HG02970 (cell line): ENCODE results near the gene RNASEH2A.
A peak's percentile ranks its signal among the peaks of the same experiment; 100 is the strongest.

Experiments
- ATAC-seq: cut with Tn5 transposase; IDR thresholded peaks from one replicate; pipeline ENCODE4 v1.9.1; 2021; ENCODE audit warnings: mild to moderate bottlenecking, moderate library complexity, moderate number of reproducible peaks; ENCODE audit not compliant: unreplicated experiment, low FRiP score

Gene RNASEH2A

DNA sequence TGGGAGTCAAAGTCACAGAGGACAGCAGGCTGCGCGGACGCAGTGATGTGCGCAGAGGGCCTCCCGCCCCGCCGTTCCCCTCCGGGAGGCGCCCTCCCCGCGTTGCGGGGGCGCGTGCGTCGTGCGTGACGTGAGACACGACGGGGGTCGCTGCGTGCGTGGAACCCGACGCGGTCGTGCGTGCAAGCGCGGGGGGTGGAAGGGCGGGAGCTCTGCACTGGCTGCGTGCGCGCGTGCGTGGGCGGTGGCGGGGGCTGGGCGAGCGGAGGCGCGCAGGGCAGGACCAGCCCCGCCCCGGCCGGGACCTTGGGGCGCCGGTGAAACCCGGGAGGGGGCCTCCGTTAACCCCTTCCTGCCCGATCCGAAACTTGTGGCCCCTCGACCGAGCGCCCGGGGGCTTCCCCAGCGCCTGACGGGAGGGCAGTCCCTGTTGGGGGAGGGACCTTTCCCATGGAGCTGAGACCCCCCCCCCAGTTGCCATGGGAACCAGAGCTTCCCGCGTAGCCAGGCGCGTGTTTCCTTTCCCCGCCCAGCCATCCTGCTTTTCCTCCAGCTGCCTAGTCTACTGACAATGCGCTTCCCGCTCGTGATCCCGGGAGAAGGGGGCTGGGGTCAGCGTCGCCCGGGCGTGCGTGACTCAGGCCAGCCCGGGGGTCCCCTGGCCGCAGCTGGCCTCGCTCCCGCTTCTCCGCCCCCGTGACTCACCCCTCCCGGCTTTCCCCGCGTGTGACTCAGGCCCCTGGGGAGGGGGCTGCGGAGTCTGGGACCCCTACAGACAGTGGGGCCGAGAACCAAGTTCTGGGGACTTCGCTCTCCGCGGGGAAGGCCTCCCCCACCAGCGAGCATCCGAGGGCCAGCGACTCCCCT is 23.7 kb upstream of the RNASEH2A start:
- peak; percentile 38 for ATAC-seq

DNA sequence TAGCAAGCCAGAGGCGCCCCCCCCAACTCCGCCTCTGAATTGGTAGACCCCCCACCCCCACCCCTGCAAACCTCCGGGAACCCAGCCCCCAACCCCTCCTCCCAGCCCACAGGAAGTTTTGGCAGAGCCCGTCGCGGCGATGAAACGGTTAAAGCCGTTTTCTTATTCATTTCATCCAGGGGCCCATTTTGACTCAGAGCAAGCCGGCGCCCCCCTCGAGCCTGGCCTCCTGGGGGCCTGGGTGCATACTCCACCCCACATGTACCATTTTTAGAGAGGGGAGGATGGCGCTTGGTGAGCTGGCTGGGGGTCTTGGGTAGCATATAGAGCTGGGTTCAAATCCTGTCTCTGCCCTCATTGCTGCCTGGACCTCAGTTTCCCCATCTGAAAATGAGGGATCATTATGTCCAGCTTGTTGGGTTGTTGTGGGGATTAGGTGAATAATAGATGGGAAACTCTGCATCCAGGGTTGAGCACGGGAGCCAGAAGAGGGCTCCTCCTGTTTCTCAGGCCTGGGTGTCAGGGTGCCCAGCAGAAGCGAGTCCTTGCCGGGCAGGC is 23.0 kb upstream of the RNASEH2A start:
- no peak for ATAC-seq

DNA sequence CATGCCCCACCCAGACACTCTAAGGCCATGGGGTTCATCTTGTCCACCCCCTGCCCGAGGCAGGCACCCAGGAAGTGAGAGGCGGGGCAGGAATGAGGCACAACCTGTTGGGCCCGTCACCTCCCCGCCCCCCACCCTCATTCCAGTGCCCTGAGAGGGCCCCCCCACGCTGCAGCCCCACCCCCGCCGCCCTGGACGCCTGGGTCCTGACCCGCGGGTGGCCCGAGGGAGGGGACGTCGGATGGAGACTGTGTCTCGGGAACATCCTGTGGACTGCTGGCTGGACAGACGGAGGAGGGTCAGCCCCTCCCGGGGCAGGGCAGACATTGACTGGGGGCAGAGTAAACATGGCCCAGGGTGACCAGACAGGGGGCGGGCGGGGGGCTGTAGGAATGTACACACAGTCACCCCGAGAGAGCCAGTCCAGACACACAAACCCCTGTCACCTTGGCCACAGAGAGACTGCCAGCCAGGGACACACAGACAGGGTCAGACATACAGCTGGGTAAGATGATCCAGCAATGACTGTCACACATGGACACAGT is 22.5 kb upstream of the RNASEH2A start:
- ATAC-seq = no peak

DNA sequence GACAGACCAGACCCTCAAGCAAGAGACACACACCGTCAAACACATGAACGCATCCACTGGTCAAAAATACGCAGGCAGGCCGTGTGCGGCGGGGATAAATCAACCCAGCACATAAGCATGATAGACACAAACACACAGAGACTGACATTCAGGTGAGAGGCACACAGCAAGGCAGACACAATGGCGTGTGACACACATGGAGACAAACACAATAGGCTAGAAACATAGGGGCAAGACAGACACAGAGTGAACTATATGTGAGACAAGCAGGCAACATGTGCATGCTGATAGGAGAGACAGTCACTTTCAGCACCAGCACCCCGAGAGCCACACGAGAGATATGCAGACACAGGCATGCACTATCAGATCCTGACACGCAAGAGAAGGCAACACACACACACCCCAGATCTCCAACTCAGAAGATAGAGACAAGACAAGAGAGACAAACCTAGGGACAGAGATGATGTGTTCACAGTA is 22.0 kb upstream of the RNASEH2A start:
- no peak for ATAC-seq

DNA sequence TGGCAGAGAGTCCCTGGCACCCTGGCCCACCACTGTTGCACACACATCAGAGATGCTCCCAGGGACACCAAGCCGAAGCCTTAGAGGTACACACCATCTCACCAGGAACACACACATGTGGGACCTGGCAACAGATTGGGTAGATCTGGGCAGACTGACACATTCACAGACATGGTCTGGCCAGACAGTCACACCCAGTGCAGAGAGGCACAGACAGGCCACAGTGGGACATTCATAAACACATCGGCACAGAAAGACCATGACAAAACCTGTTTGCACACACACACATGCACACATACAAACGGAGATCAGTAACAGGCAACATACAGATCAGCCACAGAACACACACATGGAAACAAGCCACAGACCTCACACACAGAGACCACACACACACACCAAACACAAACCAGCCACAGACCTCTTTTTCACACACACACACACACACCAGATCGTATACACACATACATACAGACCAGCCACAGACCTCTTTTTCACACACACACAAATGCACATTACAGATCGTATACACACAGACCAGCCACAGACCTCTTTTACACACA is 21.4 kb upstream of the RNASEH2A start:
- ATAC-seq = no peak

DNA sequence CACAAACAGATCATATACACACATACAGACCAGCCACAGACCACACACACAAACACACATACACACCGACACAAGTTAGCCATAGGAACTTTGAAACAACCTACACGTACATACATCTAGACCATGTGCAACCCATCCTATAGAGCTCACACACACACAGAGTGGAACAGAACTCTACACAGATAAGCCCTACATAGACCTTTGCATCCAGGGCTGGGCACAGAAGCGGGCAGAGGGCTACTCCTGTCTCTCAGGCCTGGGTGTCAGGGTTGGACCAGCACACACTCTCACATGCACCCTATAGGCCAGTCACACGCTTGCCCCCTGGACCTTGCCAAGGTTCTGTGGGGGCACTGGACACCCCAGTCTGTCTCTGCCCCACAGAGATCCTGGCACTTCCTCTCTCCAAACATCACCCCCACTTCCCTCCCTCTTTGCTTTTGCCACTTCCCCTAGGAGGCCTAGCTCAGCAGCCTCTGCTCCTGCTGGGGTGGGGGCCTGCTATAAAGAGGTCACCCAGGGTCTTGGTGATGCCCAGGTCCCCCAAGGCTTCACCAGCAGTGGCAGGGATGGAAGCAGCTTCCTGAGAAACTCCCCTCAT is 20.9 kb upstream of the RNASEH2A start:
- no peak for ATAC-seq

DNA sequence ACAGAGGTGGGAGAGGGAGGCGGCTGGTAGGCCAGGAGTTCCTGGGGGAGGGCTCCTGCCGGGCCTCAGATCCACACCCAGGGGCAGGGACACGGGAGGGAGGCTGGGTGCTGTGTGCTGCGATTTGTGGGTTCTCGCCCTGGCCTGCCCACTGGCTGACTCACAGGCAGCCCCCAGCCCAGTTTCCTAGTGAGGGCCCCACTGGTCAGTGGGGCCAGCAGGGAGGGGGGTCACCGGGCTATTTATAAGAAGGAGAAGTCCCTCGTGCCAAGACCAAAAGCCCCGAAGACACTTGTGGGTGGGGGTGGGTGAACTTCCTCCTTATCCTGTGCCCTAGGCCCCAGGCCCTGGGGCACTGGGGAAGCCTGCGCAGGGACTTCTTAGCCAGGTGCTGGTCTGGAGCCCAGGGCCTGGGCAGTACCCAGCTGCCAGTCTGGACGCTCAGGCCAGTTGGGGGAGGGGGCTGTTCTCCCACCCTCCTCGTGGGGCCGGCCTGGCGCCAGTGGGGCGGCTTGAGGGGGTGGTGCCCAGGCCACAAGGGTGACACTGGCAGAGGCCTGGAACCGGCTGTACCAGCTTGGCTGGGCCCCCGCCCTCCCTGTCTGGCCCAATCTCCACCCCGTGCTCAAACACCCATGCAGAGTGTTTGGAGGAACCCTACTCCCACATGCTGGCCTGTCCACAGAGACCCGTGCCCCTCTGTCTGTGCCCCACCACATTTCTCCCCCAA is 20.1 kb upstream of the RNASEH2A start:
- no peak for ATAC-seq

DNA sequence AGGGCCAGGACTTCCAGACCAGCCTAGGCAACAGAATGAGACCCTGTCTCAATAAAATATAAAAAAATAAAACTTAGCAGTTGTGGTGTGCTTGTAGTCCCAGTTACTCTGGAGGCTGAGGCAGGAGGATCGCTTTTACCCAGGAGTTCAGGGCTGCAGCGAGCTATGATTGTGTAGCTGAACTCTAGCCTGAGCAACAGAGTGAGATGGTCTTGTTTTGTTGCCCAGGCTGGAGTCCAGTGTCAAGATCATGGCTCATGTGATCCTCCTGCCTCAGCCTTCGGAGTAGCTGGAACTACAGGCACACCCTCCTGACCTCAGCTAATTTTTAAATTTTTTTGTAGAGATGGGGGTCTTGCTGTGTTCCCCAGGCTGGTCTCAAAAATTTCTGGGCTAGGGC is 19.4 kb upstream of the RNASEH2A start:
- no peak for ATAC-seq

DNA sequence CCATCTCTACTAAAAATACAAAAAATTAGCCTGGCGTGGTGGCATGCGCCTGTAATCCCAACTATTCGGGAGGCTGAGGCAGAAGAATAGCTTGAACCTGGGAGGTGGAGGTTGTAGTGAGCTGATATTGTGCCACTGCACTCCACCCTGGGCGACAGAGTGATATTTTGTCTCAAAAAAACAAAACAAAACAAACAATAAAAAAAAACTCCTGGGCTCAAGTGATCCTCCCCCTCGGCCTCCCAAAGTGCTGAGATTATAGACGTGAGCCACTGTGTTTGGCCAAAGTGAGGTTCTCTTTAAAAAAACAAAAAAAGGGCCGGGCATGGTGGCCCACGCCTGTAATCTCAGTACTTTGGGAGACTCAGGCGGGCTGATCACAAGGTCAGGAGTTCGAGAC is 18.9 kb upstream of the RNASEH2A start:
- no peak for ATAC-seq

DNA sequence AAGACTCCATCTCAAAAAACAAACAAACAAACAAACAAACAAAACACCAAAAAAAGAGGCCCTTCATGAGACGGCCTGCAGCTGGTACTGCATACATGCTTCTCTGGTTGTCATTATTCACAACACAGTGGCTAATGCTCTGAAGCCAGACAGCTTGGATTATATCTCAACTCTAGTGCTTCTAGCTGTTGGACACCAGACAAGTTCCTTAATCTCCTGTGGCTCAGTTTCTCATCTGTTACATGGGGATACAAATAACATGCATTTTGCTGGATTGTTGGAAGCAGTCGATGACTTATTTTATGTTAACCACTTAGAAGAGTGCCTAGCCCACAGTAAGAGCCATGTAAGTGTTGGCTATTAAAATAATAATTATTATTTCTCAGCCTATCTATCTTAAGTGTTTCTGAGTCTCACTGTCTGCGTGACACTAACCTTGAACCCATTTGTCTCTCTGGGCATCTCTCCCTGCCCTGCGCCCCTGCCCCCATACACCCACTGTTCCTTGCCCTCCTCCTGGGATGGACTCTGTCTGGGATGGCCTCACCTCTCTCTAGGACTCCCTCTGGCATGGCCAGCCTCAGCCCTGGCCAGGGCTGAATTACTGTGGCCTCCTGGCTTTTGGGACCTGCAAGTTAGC is 18.2 kb upstream of the RNASEH2A start:
- no peak for ATAC-seq

DNA sequence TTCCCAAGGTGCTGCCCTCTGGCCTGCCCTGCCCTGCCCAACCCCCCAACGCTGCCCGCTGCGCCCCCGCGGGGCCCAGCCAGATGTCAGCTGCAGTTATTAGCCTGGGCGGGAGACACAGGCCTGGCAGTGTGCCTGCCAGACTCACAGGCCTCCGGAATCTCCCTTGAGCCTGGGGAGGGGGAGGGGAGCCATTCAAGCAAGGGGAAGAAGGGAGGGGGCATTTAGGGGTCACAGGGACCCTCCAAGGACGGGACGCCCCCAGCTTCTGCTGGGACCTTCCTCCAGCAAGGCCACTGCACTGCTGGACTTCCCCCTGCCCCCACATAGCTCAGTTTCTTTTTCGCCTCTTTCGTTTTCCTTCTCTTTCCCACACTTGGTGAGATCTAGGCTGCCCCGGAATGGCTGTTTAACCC is 17.7 kb upstream of the RNASEH2A start:
- no peak for ATAC-seq

DNA sequence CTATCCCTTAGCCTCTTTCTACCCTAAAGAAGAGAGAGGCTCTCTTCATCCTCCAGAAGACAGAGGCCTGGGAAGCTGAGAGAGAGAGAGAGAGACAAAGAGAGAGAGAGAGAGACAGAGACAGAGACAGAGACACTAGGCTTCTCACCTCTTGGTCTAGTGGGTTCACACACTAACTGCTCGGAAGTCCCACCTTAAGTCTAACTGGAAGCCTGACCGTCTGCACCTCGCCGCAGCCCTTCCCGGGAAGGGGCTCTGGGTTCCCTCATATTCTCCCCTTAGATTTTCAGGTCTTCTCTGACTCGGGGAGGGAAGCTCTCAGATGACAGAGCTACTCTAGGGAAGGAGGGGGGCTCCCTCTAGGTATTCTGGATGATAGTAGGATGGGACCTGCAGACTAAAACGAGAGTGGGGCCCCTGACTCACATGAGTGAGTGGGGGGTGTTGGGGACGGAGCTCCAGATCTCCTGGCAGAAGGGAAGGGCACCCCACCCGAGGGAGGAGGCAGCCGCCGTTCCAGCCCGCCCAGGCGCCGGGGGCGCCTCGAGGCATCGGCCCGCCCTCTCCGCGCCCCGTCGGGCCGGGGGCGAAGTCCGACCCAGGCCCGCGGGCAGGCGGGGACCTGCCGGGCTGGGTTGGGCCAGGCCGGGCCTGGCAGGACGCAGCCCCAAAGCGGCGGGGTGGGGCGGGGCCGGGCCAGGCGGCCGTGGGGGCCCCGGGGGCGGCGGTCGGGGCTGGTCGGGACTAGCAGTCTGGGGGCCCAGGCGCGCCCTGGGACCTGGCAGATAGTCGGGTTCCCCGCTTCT is 17.1 kb upstream of the RNASEH2A start:
- ATAC-seq = no peak

DNA sequence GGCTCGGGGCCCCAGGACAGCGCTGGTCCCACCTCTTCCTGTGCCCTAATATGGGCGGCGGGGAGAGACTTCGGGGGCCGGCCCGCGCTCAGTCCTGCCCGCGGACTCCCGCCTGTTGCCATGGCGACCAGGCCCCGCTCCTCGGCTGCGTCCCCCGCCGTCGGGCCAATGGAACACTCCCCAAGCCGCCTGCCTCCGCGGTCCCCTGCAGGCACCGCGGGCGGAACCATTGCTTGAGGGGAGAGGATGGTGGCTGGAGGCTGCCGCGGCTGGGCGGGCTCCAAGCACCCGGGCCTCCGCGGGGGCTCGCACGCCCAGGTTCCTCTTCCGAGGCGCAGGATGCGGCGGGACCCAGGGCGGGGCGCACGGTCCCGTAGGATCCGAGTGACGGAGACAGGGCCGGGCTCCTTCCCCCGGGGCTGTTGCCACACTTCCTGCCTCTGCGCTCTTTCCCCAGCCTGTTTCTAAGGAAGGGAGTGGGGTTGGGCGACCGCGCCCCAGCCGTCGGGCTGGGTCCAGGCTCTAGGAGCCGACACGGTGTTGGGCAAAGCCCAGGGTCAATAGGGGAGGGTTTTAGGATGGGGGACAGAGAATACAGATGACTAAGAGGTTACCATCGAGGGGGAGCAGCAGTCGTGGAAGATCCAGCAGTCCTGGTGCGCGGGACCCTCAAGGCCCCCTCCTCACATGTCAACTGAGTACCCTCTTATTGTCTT is 16.3 kb upstream of the RNASEH2A start:
- ATAC-seq = peak; percentile 29

DNA sequence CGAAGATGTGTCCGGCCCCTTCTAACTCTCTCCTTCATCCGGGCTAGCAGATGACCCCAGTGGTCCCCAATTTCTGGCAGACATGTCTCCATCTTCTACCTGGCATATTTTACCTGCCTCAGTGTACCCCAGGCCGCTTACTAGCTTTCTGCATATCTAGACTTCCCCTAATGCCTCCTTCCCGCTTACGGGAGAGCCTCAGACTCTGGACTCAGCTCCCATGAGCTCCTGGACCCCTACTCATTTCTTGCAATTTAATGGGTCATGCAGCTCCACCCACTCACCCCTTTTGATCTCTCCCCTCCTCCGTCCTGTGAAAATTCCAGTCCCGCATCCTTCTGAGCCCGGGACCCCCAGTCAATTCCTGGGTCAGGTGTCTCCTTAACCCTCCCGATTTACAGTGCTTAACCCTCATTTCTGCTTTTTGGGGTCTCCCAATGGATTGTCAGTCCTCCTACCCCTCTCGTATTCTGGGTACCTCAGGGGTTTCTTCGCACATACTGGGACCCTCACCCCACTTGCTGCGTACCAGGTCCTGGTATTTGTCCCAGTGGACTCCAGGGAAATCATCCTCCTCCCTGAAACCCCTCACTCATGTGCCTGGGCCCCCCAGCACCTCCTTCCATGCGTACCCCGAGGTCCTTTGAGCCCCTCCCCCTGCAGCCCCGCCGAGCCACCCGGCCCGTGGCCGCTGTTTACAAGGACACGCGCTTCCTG is 15.6 kb upstream of the RNASEH2A start:
- ATAC-seq = no peak

DNA sequence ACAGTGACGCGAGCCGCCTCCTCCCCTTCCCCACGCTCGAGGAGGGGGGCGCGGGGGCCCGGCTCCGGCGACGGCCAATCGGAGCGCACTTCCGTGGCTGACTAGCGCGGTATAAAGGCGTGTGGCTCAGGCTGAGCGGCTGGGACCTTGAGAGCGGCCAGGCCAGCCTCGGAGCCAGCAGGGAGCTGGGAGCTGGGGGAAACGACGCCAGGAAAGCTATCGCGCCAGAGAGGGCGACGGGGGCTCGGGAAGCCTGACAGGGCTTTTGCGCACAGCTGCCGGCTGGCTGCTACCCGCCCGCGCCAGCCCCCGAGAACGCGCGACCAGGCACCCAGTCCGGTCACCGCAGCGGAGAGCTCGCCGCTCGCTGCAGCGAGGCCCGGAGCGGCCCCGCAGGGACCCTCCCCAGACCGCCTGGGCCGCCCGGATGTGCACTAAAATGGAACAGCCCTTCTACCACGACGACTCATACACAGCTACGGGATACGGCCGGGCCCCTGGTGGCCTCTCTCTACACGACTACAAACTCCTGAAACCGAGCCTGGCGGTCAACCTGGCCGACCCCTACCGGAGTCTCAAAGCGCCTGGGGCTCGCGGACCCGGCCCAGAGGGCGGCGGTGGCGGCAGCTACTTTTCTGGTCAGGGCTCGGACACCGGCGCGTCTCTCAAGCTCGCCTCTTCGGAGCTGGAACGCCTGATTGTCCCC is 14.9 kb upstream of the RNASEH2A start, which contains the start of gene JUNB:
TSS of gene JUNB (plus strand) at position 142 of the 706 bp plus-strand sequence. CDS start at position 428, 286 bp downstream.
- ATAC-seq = peak; percentile 30

DNA sequence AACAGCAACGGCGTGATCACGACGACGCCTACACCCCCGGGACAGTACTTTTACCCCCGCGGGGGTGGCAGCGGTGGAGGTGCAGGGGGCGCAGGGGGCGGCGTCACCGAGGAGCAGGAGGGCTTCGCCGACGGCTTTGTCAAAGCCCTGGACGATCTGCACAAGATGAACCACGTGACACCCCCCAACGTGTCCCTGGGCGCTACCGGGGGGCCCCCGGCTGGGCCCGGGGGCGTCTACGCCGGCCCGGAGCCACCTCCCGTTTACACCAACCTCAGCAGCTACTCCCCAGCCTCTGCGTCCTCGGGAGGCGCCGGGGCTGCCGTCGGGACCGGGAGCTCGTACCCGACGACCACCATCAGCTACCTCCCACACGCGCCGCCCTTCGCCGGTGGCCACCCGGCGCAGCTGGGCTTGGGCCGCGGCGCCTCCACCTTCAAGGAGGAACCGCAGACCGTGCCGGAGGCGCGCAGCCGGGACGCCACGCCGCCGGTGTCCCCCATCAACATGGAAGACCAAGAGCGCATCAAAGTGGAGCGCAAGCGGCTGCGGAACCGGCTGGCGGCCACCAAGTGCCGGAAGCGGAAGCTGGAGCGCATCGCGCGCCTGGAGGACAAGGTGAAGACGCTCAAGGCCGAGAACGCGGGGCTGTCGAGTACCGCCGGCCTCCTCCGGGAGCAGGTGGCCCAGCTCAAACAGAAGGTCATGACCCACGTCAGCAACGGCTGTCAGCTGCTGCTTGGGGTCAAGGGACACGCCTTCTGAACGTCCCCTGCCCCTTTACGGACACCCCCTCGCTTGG is 14.1 kb upstream of the RNASEH2A start:
- ATAC-seq = no peak
